Dermis blood vessel endothelial cell (primary cell): ENCODE results near the gene UMAD1. TPM values are rescaled to one million over a fixed set of nuclear protein-coding genes. Genes with fewer than 3 reads are reported as not detected.

Source experiments
- DNase-seq: peaks from one replicate; pipeline ENCODE4 v3.0.0; 2010
- total RNA-seq: library from RNA; depleted of rRNA; stranded (reverse); fragments of >200 nt; gene quantifications from 2 replicates; pipeline ENCODE4 v1.2.3, GENCODE V29; 2014

The UMAD1 gene
- total RNA-seq, 1 donor from 2014 or later: 4.1 TPM

GRCh38 chr7:7843972-7844371 is 203.4 kb downstream of the UMAD1 start:
- no peak for DNase-seq

GRCh38 chr7:7848246-7848645 is 207.7 kb downstream of the UMAD1 start:
- DNase-seq: no peak

GRCh38 chr7:7848892-7849291 is 208.3 kb downstream of the UMAD1 start:
- no peak for DNase-seq

GRCh38 chr7:7850150-7850549 is 209.6 kb downstream of the UMAD1 start:
- no peak for DNase-seq

GRCh38 chr7:7851381-7851780 is 210.8 kb downstream of the UMAD1 start:
- DNase-seq: no peak

- no peak for DNase-seq
These were observed 211.4 kb downstream of the UMAD1 start for GRCh38 chr7:7851991-7852390.

- peak; percentile 69 for DNase-seq
These were observed 216.6 kb downstream of the UMAD1 start for GRCh38 chr7:7857143-7857583.

- DNase-seq: peak; percentile 53
These were observed 218.0 kb downstream of the UMAD1 start for GRCh38 chr7:7858559-7858958.

GRCh38 chr7:7859411-7859810 is 218.9 kb downstream of the UMAD1 start:
- no peak for DNase-seq

- DNase-seq: peak; percentile 94
These were observed 220.7 kb downstream of the UMAD1 start for GRCh38 chr7:7861211-7861633.

- no peak for DNase-seq
These were observed 221.8 kb downstream of the UMAD1 start for GRCh38 chr7:7862393-7862792.

- no peak for DNase-seq
These were observed 227.5 kb downstream of the UMAD1 start for GRCh38 chr7:7867846-7868571.

GRCh38 chr7:7868572-7868899 is 228.0 kb downstream of the UMAD1 start:
- DNase-seq: no peak

GRCh38 chr7:7869036-7869435 is 228.5 kb downstream of the UMAD1 start:
- no peak for DNase-seq

GRCh38 chr7:7869651-7870050 is 229.1 kb downstream of the UMAD1 start:
- DNase-seq: no peak

GRCh38 chr7:7870555-7870954 is 230.0 kb downstream of the UMAD1 start:
- no peak for DNase-seq

GRCh38 chr7:7876419-7876818 is 235.9 kb downstream of the UMAD1 start:
- DNase-seq: no peak

- DNase-seq: no peak
These were observed 241.0 kb downstream of the UMAD1 start for GRCh38 chr7:7881581-7881980.

- DNase-seq: no peak
These were observed 242.3 kb downstream of the UMAD1 start for GRCh38 chr7:7882888-7883287.

GRCh38 chr7:7883394-7883793 is 242.8 kb downstream of the UMAD1 start:
- no peak for DNase-seq

GRCh38 chr7:7884855-7885254 is 244.3 kb downstream of the UMAD1 start:
- peak; percentile 28 for DNase-seq

- DNase-seq: no peak
These were observed 249.4 kb downstream of the UMAD1 start for GRCh38 chr7:7889791-7890568.

GRCh38 chr7:7895004-7895650 is 254.6 kb downstream of the UMAD1 start:
- DNase-seq: no peak

GRCh38 chr7:7895754-7896153 is 255.2 kb downstream of the UMAD1 start:
- no peak for DNase-seq
